Neural progenitor cell (in vitro differentiated cells): ENCODE measurements around the gene PRRT1B.

Experiments used
- CTCF ChIP-seq: fragments of 200-600 bp; sonication (generic); IDR thresholded peaks from 2 replicates; pipeline ENCODE4 v1.5.1; 2017; ENCODE audit warnings: antibody characterized with exemption, mild to moderate bottlenecking
- EZH2phosphoT487 ChIP-seq: fragments of 200-600 bp; sonication (generic); IDR thresholded peaks from 2 replicates; pipeline ENCODE4 v1.6.1; 2017; ENCODE audit warnings: antibody characterized with exemption

- TF ChIP-seq CTCF (no peak), EZH2phosphoT487 (no peak)
Observed at GRCh38 chr9:131557855-131558548, 12.7 kb downstream of the PRRT1B start.
